ENCODE data around the gene SKOR1.

The SKOR1 gene

GRCh38 chr15:67850336-67850735, 25.0 kb downstream of the SKOR1 start:
- H3K79me1 ChIP-seq (ENCODE audit: low read depth, low read length): no peaks in the 10 kb centered on the region
- H2BK5ac ChIP-seq (ENCODE audit: low read length): no peak overlapping the region
- H2BK15ac ChIP-seq (ENCODE audit: low read length): no peak overlapping the region
- H2BK12ac ChIP-seq (ENCODE audit: low read length): no peak overlapping the region
- H3K4me2 ChIP-seq (ENCODE audit: insufficient read depth, low read length, poor library complexity, severe bottlenecking): no peak overlapping the region
- no peaks in the 10 kb centered on the region for H3K9me3 ChIP-seq (replicated peaks in 1 of 2; ENCODE audit: control insufficient read depth in 2 of 2, insufficient read depth in 1 of 2, low read depth in 1 of 2, low read length in 2 of 2)
- no peak overlapping the region for H4K91ac ChIP-seq (ENCODE audit: low read depth, low read length, poor library complexity)
- no peak overlapping the region for H3K9ac ChIP-seq (ENCODE audit: low read depth, low read length, poor library complexity)
- no peak overlapping the region for H2AK5ac ChIP-seq (ENCODE audit: low read depth, low read length)
- H4K8ac ChIP-seq (ENCODE audit: low read depth, low read length): no peak overlapping the region
- no peak overlapping the region for H3K27ac ChIP-seq (replicated peaks; ENCODE audit: low read length)
- peaks cover 0 to 5% of the 10 kb centered on the region in 2 donors for H3K4me1 ChIP-seq (ENCODE audit: control insufficient read depth in 2 of 2, insufficient read depth in 1 of 2, low read depth in 1 of 2, low read length in 2 of 2)
- H2AFZ ChIP-seq (ENCODE audit: low read length): no peak overlapping the region
- H2BK120ac ChIP-seq (ENCODE audit: low read depth, low read length): no peak overlapping the region
- no CpG with 5 or more reads among the region's 7 CpGs for WGBS, 2 donors (ENCODE audit: extremely low coverage in 2 of 2, insufficient read length in 2 of 2, insufficient replicate concordance in 1 of 2)
- no peak overlapping the region for H3K18ac ChIP-seq (ENCODE audit: low read length)
- H3K36me3 ChIP-seq (replicated peaks in 1 of 2; ENCODE audit: control insufficient read depth in 2 of 2, insufficient read depth in 2 of 2, low read length in 2 of 2): no peaks in the 10 kb centered on the region
- H3K14ac ChIP-seq (ENCODE audit: low read length): no peak overlapping the region
- no peak overlapping the region for H3K23ac ChIP-seq (ENCODE audit: low read depth, low read length, poor library complexity)
- DNase-seq (ENCODE audit: low spot score): no peak
- H3K27me3 ChIP-seq (ENCODE audit: control insufficient read depth in 3 of 3, insufficient read depth in 3 of 3, low read depth in 1 of 3, low read length in 3 of 3): peaks cover 0 to 6% (median 0%) of the 10 kb centered on the region in 3 experiments
- no peak overlapping the region for H3K4ac ChIP-seq (ENCODE audit: low read length)
- no peak overlapping the region for H3K4me3 ChIP-seq (ENCODE audit: low read length in 2 of 2)

GRCh38 chr15:67850994-67851571, 25.8 kb downstream of the SKOR1 start:
- no peaks in the 10 kb centered on the region for H3K79me1 ChIP-seq (ENCODE audit: low read depth, low read length)
- WGBS, 2 donors (ENCODE audit: extremely low coverage in 2 of 2, insufficient read length in 2 of 2, insufficient replicate concordance in 1 of 2): no CpG with 5 or more reads among the region's 4 CpGs
- H3K9ac ChIP-seq (ENCODE audit: low read depth, low read length, poor library complexity): no peak overlapping the region
- no peak overlapping the region for H4K8ac ChIP-seq (ENCODE audit: low read depth, low read length)
- H4K91ac ChIP-seq (ENCODE audit: low read depth, low read length, poor library complexity): no peak overlapping the region
- no peak overlapping the region for H3K14ac ChIP-seq (ENCODE audit: low read length)
- H2BK5ac ChIP-seq (ENCODE audit: low read length): no peak overlapping the region
- H3K4me3 ChIP-seq (ENCODE audit: low read length in 2 of 2): no peak overlapping the region
- H2BK15ac ChIP-seq (ENCODE audit: low read length): no peak overlapping the region
- no peak for DNase-seq (ENCODE audit: low spot score)
- H3K23ac ChIP-seq (ENCODE audit: low read depth, low read length, poor library complexity): no peak overlapping the region
- no peaks in the 10 kb centered on the region for H3K36me3 ChIP-seq (replicated peaks in 1 of 2; ENCODE audit: control insufficient read depth in 2 of 2, insufficient read depth in 2 of 2, low read length in 2 of 2)
- H3K4me1 ChIP-seq (ENCODE audit: control insufficient read depth in 2 of 2, insufficient read depth in 1 of 2, low read depth in 1 of 2, low read length in 2 of 2): peaks cover 0 to under 1% of the 10 kb centered on the region in 2 donors
- no peak overlapping the region for H2BK12ac ChIP-seq (ENCODE audit: low read length)
- no peak overlapping the region for H3K4me2 ChIP-seq (ENCODE audit: insufficient read depth, low read length, poor library complexity, severe bottlenecking)
- H2AFZ ChIP-seq (ENCODE audit: low read length): no peak overlapping the region
- no peak overlapping the region for H3K27ac ChIP-seq (replicated peaks; ENCODE audit: low read length)
- H3K18ac ChIP-seq (ENCODE audit: low read length): no peak overlapping the region
- no peaks in the 10 kb centered on the region for H3K9me3 ChIP-seq (replicated peaks in 1 of 2; ENCODE audit: control insufficient read depth in 2 of 2, insufficient read depth in 1 of 2, low read depth in 1 of 2, low read length in 2 of 2)
- H2AK5ac ChIP-seq (ENCODE audit: low read depth, low read length): no peak overlapping the region
- H3K4ac ChIP-seq (ENCODE audit: low read length): no peak overlapping the region
- H3K27me3 ChIP-seq (ENCODE audit: control insufficient read depth in 3 of 3, insufficient read depth in 3 of 3, low read depth in 1 of 3, low read length in 3 of 3): peaks cover 0 to 4% (median 0%) of the 10 kb centered on the region in 3 experiments
- H2BK120ac ChIP-seq (ENCODE audit: low read depth, low read length): no peak overlapping the region

- H3K4me3 ChIP-seq (ENCODE audit: low read length in 2 of 2): no peak overlapping the region
Observed at GRCh38 chr15:67852418-67852817, 27.1 kb downstream of the SKOR1 start.

GRCh38 chr15:67853454-67853853, 28.1 kb downstream of the SKOR1 start:
- H2AFZ ChIP-seq (ENCODE audit: low read length): no peak overlapping the region
- no peaks in the 10 kb centered on the region for H3K79me1 ChIP-seq (ENCODE audit: low read depth, low read length)
- H3K9ac ChIP-seq (ENCODE audit: low read depth, low read length, poor library complexity): no peak overlapping the region
- H3K4me3 ChIP-seq (ENCODE audit: low read length in 2 of 2): no peak overlapping the region
- no peaks in the 10 kb centered on the region for H3K27me3 ChIP-seq (ENCODE audit: control insufficient read depth in 3 of 3, insufficient read depth in 3 of 3, low read depth in 1 of 3, low read length in 3 of 3)
- H3K4me1 ChIP-seq (ENCODE audit: control insufficient read depth in 2 of 2, insufficient read depth in 1 of 2, low read depth in 1 of 2, low read length in 2 of 2): no peaks in the 10 kb centered on the region
- DNase-seq (ENCODE audit: low spot score): no peak
- H2BK15ac ChIP-seq (ENCODE audit: low read length): no peak overlapping the region
- H3K14ac ChIP-seq (ENCODE audit: low read length): no peak overlapping the region
- H4K91ac ChIP-seq (ENCODE audit: low read depth, low read length, poor library complexity): no peak overlapping the region
- H3K9me3 ChIP-seq (replicated peaks in 1 of 2; ENCODE audit: control insufficient read depth in 2 of 2, insufficient read depth in 1 of 2, low read depth in 1 of 2, low read length in 2 of 2): no peaks in the 10 kb centered on the region
- H3K23ac ChIP-seq (ENCODE audit: low read depth, low read length, poor library complexity): no peak overlapping the region
- H3K27ac ChIP-seq (replicated peaks; ENCODE audit: low read length): no peak overlapping the region
- no peak overlapping the region for H2AK5ac ChIP-seq (ENCODE audit: low read depth, low read length)
- WGBS, 2 donors (ENCODE audit: extremely low coverage in 2 of 2, insufficient read length in 2 of 2, insufficient replicate concordance in 1 of 2): no CpG with 5 or more reads among the region's 3 CpGs
- H3K4me2 ChIP-seq (ENCODE audit: insufficient read depth, low read length, poor library complexity, severe bottlenecking): no peak overlapping the region
- H3K4ac ChIP-seq (ENCODE audit: low read length): no peak overlapping the region
- H2BK12ac ChIP-seq (ENCODE audit: low read length): no peak overlapping the region
- no peak overlapping the region for H2BK120ac ChIP-seq (ENCODE audit: low read depth, low read length)
- H3K36me3 ChIP-seq (replicated peaks in 1 of 2; ENCODE audit: control insufficient read depth in 2 of 2, insufficient read depth in 2 of 2, low read length in 2 of 2): no peaks in the 10 kb centered on the region
- no peak overlapping the region for H2BK5ac ChIP-seq (ENCODE audit: low read length)
- no peak overlapping the region for H3K18ac ChIP-seq (ENCODE audit: low read length)
- no peak overlapping the region for H4K8ac ChIP-seq (ENCODE audit: low read depth, low read length)

More at GRCh38 chr15:67852418-67852817, 27.1 kb downstream of the SKOR1 start:
- Histone ChIP-seq H3K27me3 (ENCODE audit: control insufficient read depth in 3 of 3, insufficient read depth in 3 of 3, low read depth in 1 of 3, low read length in 3 of 3) (peaks cover 0 to 3% (median 0%) of the 10 kb centered on the region in 3 experiments), H3K36me3 (replicated peaks in 1 of 2; ENCODE audit: control insufficient read depth in 2 of 2, insufficient read depth in 2 of 2, low read length in 2 of 2) (no peaks in the 10 kb centered on the region), H2BK12ac (ENCODE audit: low read length) (no peak overlapping the region), H2BK5ac (ENCODE audit: low read length) (no peak overlapping the region), H3K9me3 (replicated peaks in 1 of 2; ENCODE audit: control insufficient read depth in 2 of 2, insufficient read depth in 1 of 2, low read depth in 1 of 2, low read length in 2 of 2) (no peaks in the 10 kb centered on the region), H4K8ac (ENCODE audit: low read depth, low read length) (no peak overlapping the region), H3K14ac (ENCODE audit: low read length) (no peak overlapping the region), H3K9ac (ENCODE audit: low read depth, low read length, poor library complexity) (no peak overlapping the region), H3K18ac (ENCODE audit: low read length) (peak overlapping the region; percentile 63), H4K91ac (ENCODE audit: low read depth, low read length, poor library complexity) (no peak overlapping the region), H2BK120ac (ENCODE audit: low read depth, low read length) (no peak overlapping the region), H2BK15ac (ENCODE audit: low read length) (no peak overlapping the region), H3K4me1 (ENCODE audit: control insufficient read depth in 2 of 2, insufficient read depth in 1 of 2, low read depth in 1 of 2, low read length in 2 of 2) (no peaks in the 10 kb centered on the region), H2AFZ (ENCODE audit: low read length) (peak overlapping the region; percentile 23), H3K23ac (ENCODE audit: low read depth, low read length, poor library complexity) (no peak overlapping the region), H2AK5ac (ENCODE audit: low read depth, low read length) (no peak overlapping the region), H3K4me2 (ENCODE audit: insufficient read depth, low read length, poor library complexity, severe bottlenecking) (no peak overlapping the region), H3K27ac (replicated peaks; ENCODE audit: low read length) (no peak overlapping the region), H3K79me1 (ENCODE audit: low read depth, low read length) (no peaks in the 10 kb centered on the region), H3K4ac (ENCODE audit: low read length) (no peak overlapping the region)
- DNase-seq (ENCODE audit: low spot score): no peak
- no CpG with 5 or more reads among the region's 3 CpGs for WGBS, 2 donors (ENCODE audit: extremely low coverage in 2 of 2, insufficient read length in 2 of 2, insufficient replicate concordance in 1 of 2)
